Caco-2 (cell line): ENCODE measurements around the gene PATL2. TPM values are rescaled to one million over a fixed set of nuclear protein-coding genes. Genes with fewer than 3 reads are reported as not detected.
"Not testable (repeated sequence)": the region's sequence is repeated elsewhere in the genome, so short reads cannot be mapped to it uniquely, and the experiment has no call there.

Experiments
- Bru-seq: library from RNA; stranded (reverse); fragments of 400-500 nt; gene quantifications from one replicate; lab custom pipeline; 2021; lab: Mats Ljungman, UMichigan
- BruChase-seq, 2 experiments: library from RNA; stranded (reverse); fragments of 400-500 nt; gene quantifications; one replicate each; lab custom pipeline; 2021; lab: Mats Ljungman, UMichigan
- BruUV-seq: library from RNA; stranded (reverse); fragments of 400-500 nt; replicated peaks from 2 replicates; lab custom pipeline; 2021; lab: Mats Ljungman, UMichigan
- CTCF ChIA-PET: fragments of 300-600 bp; sonication (Branson Sonifier 250); formaldehyde crosslinking; loops from one replicate; lab custom pipeline; 2022; ENCODE audit warnings: antibody characterized with exemption; lab: Charles Lee
- POLR2A ChIA-PET: fragments of 300-600 bp; sonication (Branson Sonifier 250); formaldehyde crosslinking; loops from one replicate; lab custom pipeline; 2022; ENCODE audit warnings: antibody characterized with exemption; lab: Charles Lee
- DNase-seq, 2 experiments: peaks; one replicate each; pipeline versions ENCODE4 v3.0.0 to v3.0.0-alpha.2; 2020 to 2022
- H3K27me3 ChIP-seq: replicated peaks from 2 replicates; pipeline ENCODE4 v1.6.0; 2011; ENCODE audit warnings: low read length; ENCODE audit not compliant: control insufficient read depth, insufficient read depth
- H3K36me3 ChIP-seq: 2 replicates; pipeline ENCODE4 v1.5.1; 2011; ENCODE audit warnings: low read length; ENCODE audit not compliant: control insufficient read depth, insufficient read depth
- H3K4me1 ChIP-seq: fragments of 250-450 bp; sonication (Bioruptor Pico); 2 replicates; pipeline ENCODE4 v1.5.1; 2020; ENCODE audit warnings: mild to moderate bottlenecking
- H3K4me3 ChIP-seq: 2 replicates; pipeline ENCODE4 v1.5.1; 2011; ENCODE audit warnings: low read depth, mild to moderate bottlenecking, control low read depth, low read length
- H3K9me3 ChIP-seq: fragments of 250-450 bp; sonication (Bioruptor Pico); 2 replicates; pipeline ENCODE4 v1.5.1; 2020; ENCODE audit warnings: mild to moderate bottlenecking, moderate library complexity
- H3K27ac Mint-ChIP-seq: one replicate; pipeline ENCODE4 v1.8.0; 2022; ENCODE audit warnings: mixed read lengths; ENCODE audit not compliant: unreplicated experiment
- H3K27me3 Mint-ChIP-seq: one replicate; pipeline ENCODE4 v1.8.0; 2022; ENCODE audit warnings: mixed read lengths; ENCODE audit not compliant: insufficient read depth, unreplicated experiment
- H3K36me3 Mint-ChIP-seq: one replicate; pipeline ENCODE4 v1.8.0; 2022; ENCODE audit warnings: mild to moderate bottlenecking, mixed read lengths; ENCODE audit not compliant: insufficient read depth, unreplicated experiment
- H3K4me1 Mint-ChIP-seq: one replicate; pipeline ENCODE4 v1.8.0; 2022; ENCODE audit warnings: low read depth, mixed read lengths; ENCODE audit not compliant: unreplicated experiment
- H3K4me3 Mint-ChIP-seq: one replicate; pipeline ENCODE4 v1.8.0; 2022; ENCODE audit warnings: mild to moderate bottlenecking, moderate library complexity, mixed read lengths; ENCODE audit not compliant: unreplicated experiment
- H3K9me3 Mint-ChIP-seq: one replicate; pipeline ENCODE4 v1.8.0; 2022; ENCODE audit warnings: mixed read lengths; ENCODE audit not compliant: unreplicated experiment
- intact Hi-C: fragments of 100-400 bp; cut with micrococcal nuclease; formaldehyde crosslinking; loops from one replicate; pipeline ENCODE4 v1.10.0; 2022; ENCODE audit not compliant: unreplicated experiment
- long read RNA-seq: library from polyadenylated mRNA; stranded (forward); transcript quantifications from one replicate; pipeline ENCODE4 v2.0.0, GENCODE V29; 2022
- total RNA-seq: library from RNA; stranded (reverse); gene quantifications from 2 replicates; pipeline ENCODE4 v1.2.3, GENCODE V29; 2022
- TF ChIP-seq, protein P1 (sequence below), 2 experiments: fragments of 200-600 bp in 1 of 2; IDR thresholded peaks; 1 replicate in 1 of 2; 2 replicates in 1 of 2; pipeline versions ENCODE4 v1.5.1 to v1.8.0; 2011 to 2022; ENCODE audit warnings: antibody characterized with exemption in 1 of 2, control low read depth in 1 of 2, inconsistent platforms in 1 of 2, low read depth in 1 of 2, low read length in 1 of 2, mild to moderate bottlenecking in 1 of 2, moderate library complexity in 1 of 2; ENCODE audit not compliant: insufficient read depth in 1 of 2, severe bottlenecking in 1 of 2, unreplicated experiment in 1 of 2

PATL2 gene
- total RNA-seq (0.32 TPM in 1 of 2 replicates, not detected in the other), Bru-seq, nascent RNA (percentile 15 among the genes with signal in this experiment), BruChase-seq, experiment 1, labeled RNA remaining after a 2-hour chase (percentile 25 among the genes with signal in this experiment), BruChase-seq, experiment 2, labeled RNA remaining after a 6-hour chase (percentile 28 among the genes with signal in this experiment)
- long read RNA-seq, partial matches to known transcripts = 0 of 1 reads
- long read RNA-seq, other reads (novel, unspliced or antisense) = 1 of 1 reads

DNA sequence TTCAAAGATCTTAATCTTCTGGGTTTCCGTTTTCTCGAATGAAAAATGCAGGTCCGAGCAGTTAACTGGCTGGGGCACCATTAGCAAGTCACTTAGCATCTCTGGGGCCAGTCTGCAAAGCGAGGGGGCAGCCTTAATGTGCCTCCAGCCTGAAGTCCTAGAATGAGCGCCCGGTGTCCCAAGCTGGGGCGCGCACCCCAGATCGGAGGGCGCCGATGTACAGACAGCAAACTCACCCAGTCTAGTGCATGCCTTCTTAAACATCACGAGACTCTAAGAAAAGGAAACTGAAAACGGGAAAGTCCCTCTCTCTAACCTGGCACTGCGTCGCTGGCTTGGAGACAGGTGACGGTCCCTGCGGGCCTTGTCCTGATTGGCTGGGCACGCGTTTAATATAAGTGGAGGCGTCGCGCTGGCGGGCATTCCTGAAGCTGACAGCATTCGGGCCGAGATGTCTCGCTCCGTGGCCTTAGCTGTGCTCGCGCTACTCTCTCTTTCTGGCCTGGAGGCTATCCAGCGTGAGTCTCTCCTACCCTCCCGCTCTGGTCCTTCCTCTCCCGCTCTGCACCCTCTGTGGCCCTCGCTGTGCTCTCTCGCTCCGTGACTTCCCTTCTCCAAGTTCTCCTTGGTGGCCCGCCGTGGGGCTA is at the start of gene PATL2, which contains the start of gene B2M:
TSS of gene PATL2 (minus strand) at position 228 of the 647 bp plus-strand sequence. CDS start 34,833 bp downstream, outside the sequence.
TSS of gene B2M (plus strand) at position 422 of the 647 bp plus-strand sequence. CDS start at position 452, 30 bp downstream.
- Mint-ChIP-seq H3K36me3 (peaks cover 26% of the 10 kb centered on the region), H3K27ac (peak within 1 kb of the TSS; percentile 99), H3K9me3 (no peaks in the 10 kb centered on the region), H3K4me3 (peak within 1 kb of the TSS; percentile 100), H3K27me3 (no peaks in the 10 kb centered on the region), H3K4me1 (no peaks in the 10 kb centered on the region)
- Histone ChIP-seq H3K4me3 (peak within 1 kb of the TSS; percentile 66), H3K36me3 (no peaks in the 10 kb centered on the region), H3K27me3 (no peaks in the 10 kb centered on the region), H3K9me3 (no peaks in the 10 kb centered on the region), H3K4me1 (peaks cover 17% of the 10 kb centered on the region)
- ChIA-PET POLR2A (interaction anchor here (0.5 to 4.8 kb wide), 8 partner anchors 18 to 174 kb away, joined by 3 to 32 read pairs (median 4); partner anchors contain the start of genes EIF3J and SPG11), CTCF (interaction anchor here (3.7 to 4.0 kb wide), 2 partner anchors 18 to 48 kb away, joined by 26 to 27 read pairs; partner anchors contain the start of gene SPG11)
- intact Hi-C loops = loop anchor here (1.0 kb wide), 2 partner anchors 17 to 48 kb away; partner anchors contain the start of gene SPG11
- BruUV-seq = no TSS peak
- TF ChIP-seq, protein P1, sequence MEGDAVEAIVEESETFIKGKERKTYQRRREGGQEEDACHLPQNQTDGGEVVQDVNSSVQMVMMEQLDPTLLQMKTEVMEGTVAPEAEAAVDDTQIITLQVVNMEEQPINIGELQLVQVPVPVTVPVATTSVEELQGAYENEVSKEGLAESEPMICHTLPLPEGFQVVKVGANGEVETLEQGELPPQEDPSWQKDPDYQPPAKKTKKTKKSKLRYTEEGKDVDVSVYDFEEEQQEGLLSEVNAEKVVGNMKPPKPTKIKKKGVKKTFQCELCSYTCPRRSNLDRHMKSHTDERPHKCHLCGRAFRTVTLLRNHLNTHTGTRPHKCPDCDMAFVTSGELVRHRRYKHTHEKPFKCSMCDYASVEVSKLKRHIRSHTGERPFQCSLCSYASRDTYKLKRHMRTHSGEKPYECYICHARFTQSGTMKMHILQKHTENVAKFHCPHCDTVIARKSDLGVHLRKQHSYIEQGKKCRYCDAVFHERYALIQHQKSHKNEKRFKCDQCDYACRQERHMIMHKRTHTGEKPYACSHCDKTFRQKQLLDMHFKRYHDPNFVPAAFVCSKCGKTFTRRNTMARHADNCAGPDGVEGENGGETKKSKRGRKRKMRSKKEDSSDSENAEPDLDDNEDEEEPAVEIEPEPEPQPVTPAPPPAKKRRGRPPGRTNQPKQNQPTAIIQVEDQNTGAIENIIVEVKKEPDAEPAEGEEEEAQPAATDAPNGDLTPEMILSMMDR (IDR thresholded peaks at IDR 0.05; ENCODE audit: insufficient read depth in 1 of 2, low read depth in 1 of 2, low read length in 1 of 2, severe bottlenecking in 1 of 2, unreplicated experiment in 1 of 2) = no peak
- DNase-seq = peak; percentile 93 to 94

DNA sequence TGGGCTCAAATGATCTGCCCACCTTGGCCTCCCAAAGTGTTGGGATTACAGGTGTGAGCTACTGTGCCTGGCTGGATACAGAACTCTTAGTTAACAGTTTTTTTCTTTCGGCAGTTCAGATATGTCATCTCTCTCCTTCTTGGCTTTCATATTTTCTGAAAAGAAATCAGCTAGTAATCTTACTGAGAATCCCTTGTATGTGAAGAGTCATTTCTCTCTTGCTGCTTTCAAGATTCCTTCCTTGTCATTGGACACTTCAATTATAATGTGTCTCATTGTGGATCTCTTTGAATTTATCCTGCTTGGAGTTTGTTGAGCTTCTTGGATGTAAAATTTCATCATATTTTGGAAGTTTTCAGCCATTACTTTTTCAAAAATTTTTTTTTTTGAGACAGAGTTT is 42.2 kb upstream of the PATL2 start:
- Histone ChIP-seq H3K4me1 (no peaks in the 10 kb centered on the region), H3K4me3 (no peak overlapping the region), H3K9me3 (0 out of 2 replicates have a peak, but pooled peaks cover 3% of the 10 kb centered on the region), H3K27me3 (no peaks in the 10 kb centered on the region), H3K36me3 (no peaks in the 10 kb centered on the region)
- H3K36me3 Mint-ChIP-seq = no peaks in the 10 kb centered on the region
- H3K4me1 Mint-ChIP-seq = no peaks in the 10 kb centered on the region
- H3K9me3 Mint-ChIP-seq = peaks cover 12% of the 10 kb centered on the region
- no peak overlapping the region for H3K4me3 Mint-ChIP-seq
- DNase-seq = no peak
- no peak overlapping the region for H3K27ac Mint-ChIP-seq
- POLR2A ChIA-PET = no interaction called here
- TF ChIP-seq, protein P1 (IDR thresholded peaks at IDR 0.05; ENCODE audit: insufficient read depth in 1 of 2, low read depth in 1 of 2, low read length in 1 of 2, severe bottlenecking in 1 of 2, unreplicated experiment in 1 of 2) = no peak
- intact Hi-C loops = no loop called here
- peaks cover 4% of the 10 kb centered on the region for H3K27me3 Mint-ChIP-seq
- CTCF ChIA-PET = interaction anchor here (0.7 kb wide), 1 partner anchor 11 kb away, joined by 3 read pairs; no protein-coding TSS in a partner anchor
- BruUV-seq = no TSS peak

DNA sequence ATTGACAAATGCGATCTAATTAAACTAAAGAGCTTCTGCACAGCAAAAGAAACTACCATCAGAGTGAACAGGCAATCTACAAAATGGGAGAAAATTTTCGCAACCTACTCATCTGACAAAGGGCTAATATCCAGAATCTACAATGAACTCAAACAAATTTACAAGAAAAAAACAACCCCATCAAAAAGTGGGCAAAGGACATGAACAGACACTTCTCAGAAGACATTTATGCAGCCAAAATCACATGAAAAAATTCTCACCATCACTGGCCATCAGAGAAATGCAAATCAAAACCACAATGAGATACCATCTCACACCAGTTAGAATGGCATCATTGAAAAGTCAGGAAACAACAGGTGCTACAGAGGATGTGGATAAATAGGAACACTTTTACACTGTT is 32.3 kb upstream of the PATL2 start:
- H3K9me3 ChIP-seq, POLR2A ChIA-PET, H3K27me3 Mint-ChIP-seq, H3K4me1 Mint-ChIP-seq, H3K27me3 ChIP-seq, H3K36me3 Mint-ChIP-seq, H3K27ac Mint-ChIP-seq, CTCF ChIA-PET, DNase-seq, H3K4me3 Mint-ChIP-seq, BruUV-seq, H3K36me3 ChIP-seq, H3K9me3 Mint-ChIP-seq, intact Hi-C loops, H3K4me1 ChIP-seq, H3K4me3 ChIP-seq: not testable (repeated sequence)

DNA sequence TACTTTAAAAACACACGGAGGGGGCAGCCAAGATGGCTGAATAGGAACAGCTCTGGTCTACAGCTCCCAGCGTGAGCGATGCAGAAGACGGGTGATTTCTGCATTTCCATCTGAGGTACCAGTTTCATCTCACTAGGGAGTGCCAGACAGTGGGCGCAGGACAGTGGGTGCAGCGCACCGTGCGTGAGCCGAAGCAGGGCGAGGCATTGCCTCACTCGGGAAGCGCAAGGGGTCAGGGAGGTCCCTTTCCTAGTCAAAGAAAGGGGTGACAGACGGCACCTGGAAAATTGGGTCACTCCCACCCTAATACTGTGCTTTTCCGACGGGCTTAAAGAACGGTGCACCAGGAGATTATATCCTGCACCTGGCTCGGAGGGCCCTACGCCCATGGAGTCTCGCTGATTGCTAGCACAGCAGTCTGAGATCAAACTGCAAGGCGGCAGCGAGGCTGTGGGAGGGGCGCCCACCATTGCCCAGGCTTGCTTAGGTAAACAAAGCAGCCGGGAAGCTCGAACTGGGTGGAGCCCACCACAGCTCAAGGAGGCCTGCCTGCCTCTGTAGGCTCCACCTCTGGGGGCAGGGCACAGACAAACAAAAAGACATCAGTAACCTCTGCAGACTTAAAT is 28.2 kb upstream of the PATL2 start:
- H3K4me1 Mint-ChIP-seq, H3K9me3 ChIP-seq, H3K4me3 Mint-ChIP-seq, H3K36me3 ChIP-seq, H3K4me3 ChIP-seq, BruUV-seq, H3K27me3 Mint-ChIP-seq, H3K27ac Mint-ChIP-seq, H3K4me1 ChIP-seq, H3K9me3 Mint-ChIP-seq, H3K27me3 ChIP-seq, DNase-seq, H3K36me3 Mint-ChIP-seq, POLR2A ChIA-PET: not testable (repeated sequence)
- CTCF ChIA-PET = interaction anchor here (1.8 to 4.1 kb wide), 2 partner anchors 26 to 76 kb away, joined by 11 to 58 read pairs; partner anchors contain the start of gene SPG11
- intact Hi-C loops = loop anchor here (2.0 to 5.0 kb wide), 2 partner anchors 147 to 161 kb away; no protein-coding TSS in a partner anchor
